ENCODE data around the gene KIAA0825.
A peak's percentile ranks its signal among the peaks of the same experiment; 100 is the strongest.

Gene KIAA0825, protein sequence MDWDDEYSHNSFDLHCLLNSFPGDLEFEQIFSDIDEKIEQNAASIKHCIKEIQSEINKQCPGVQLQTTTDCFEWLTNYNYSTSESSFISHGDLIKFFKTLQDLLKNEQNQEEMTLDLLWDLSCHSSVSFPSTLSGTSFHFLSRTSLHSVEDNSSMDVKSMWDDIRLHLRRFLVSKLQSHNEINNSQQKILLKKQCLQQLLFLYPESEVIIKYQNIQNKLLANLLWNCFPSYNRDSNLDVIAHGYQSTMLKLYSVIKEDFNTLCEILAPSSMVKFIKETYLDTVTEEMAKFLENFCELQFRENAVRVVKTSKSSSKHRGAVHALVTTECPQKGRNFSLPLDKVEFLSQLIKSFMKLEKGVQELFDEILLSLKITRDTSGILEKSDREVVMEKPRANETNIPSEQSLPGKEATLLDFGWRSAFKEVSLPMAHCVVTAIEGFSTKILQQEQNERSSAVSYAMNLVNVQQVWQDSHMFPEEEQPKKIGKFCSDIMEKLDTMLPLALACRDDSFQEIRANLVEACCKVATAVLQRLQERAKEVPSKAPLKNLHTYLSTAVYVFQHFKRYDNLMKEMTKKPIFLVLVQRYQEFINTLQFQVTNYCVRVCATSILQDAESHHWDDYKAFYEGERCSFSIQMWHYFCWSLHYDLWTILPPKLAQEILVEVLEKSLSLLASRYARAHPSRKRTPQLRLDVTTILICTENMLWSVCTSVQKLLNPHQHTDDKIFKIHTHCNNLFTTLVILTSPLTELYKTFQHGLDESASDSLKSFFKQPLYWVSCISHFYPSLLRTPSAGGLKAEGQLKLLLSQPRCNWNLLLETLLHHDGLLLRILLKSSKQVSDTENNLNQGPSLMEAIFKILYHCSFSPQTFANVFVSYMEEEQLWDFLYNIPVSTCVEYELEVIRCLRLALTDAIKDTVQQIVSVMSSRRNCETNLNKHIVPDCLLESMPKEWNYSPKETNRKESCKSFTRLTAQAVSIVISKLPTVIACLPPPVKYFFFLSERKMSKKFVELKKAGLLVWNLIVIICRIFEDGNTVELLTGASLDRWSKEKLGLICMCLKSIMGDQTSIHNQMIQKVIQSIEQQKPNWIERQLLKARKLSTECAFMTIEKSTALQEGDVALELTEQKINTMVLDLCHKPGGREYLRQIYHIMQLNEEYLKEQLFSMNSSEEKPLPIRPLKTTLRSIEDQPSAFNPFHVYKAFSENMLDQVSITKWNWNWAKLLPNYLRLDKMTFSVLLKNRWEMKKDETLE (N-terminal part only)

GRCh38 chr5:94618493-94619328 is at the start of gene KIAA0825, which contains the start of gene SLF1:
Gene KIAA0825, minus strand, starts transcription at chr5:94618604. Its CDS starts 81,478 bp downstream, at chr5:94537126.
Gene SLF1, plus strand, starts transcription at chr5:94618669. Its CDS starts 10,142 bp downstream, at chr5:94628811.
- in situ Hi-C loops (cut with HindIII; ENCODE audit: low pct_ligation_motif_present, low pct_unique_long_range_greater_than_20kb, low sequenced_read_pairs) = no loop called here
- peak; percentile 88 for DNase-seq

- in situ Hi-C loops (cut with HindIII; ENCODE audit: low pct_ligation_motif_present, low pct_unique_long_range_greater_than_20kb, low sequenced_read_pairs) = no loop called here
- no peak for DNase-seq
Observed at GRCh38 chr5:94667937-94668336, 49.5 kb upstream of the KIAA0825 start.

DNA sequence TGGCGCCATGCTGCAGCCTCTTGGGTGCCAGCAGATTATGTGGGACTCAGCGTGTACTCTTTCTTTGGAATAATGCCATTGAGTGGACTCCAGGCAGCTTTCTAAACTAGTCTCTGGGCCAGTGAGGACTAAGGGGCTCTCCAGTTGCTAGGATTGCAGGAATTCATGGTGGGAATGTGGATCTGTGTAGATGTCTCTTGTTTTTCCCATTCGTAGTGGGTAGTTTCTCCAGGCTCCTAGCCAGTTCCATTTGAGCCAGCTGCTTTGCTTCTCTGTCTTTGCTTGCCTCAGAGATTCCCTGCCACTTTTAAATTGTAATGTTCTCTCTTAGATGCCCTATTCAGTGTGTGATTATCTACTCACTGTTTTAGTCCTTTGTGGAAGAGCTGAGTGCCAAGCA is 42.7 kb upstream of the KIAA0825 start:
- in situ Hi-C loops (cut with HindIII; ENCODE audit: low pct_ligation_motif_present, low pct_unique_long_range_greater_than_20kb, low sequenced_read_pairs) = no loop called here
- DNase-seq = no peak

- DNase-seq = no peak
- in situ Hi-C loops (cut with HindIII; ENCODE audit: low pct_ligation_motif_present, low pct_unique_long_range_greater_than_20kb, low sequenced_read_pairs) = no loop called here
Observed at GRCh38 chr5:94660506-94660905, 42.1 kb upstream of the KIAA0825 start.

DNA sequence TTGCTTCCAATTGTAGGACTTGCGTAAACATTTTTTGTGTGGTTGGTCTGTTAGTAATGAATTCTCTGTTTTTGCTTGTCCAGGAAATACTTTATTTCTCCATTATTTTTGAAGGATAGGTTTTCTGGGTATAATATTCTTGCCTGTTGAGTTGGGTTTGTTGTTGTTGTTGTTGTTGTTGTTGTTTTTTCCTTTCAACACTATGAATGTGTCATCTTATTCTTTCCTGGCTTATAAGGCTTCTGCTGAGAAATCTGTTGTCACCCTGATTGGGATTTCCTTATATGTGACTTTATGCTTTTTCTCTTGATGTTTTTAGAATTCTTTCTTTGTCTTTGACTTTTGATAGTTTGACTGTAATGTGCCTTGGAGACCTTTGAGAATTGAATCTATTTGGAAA is 39.9 kb upstream of the KIAA0825 start:
- in situ Hi-C loops (cut with HindIII; ENCODE audit: low pct_ligation_motif_present, low pct_unique_long_range_greater_than_20kb, low sequenced_read_pairs) = no loop called here
- DNase-seq = no peak

DNA sequence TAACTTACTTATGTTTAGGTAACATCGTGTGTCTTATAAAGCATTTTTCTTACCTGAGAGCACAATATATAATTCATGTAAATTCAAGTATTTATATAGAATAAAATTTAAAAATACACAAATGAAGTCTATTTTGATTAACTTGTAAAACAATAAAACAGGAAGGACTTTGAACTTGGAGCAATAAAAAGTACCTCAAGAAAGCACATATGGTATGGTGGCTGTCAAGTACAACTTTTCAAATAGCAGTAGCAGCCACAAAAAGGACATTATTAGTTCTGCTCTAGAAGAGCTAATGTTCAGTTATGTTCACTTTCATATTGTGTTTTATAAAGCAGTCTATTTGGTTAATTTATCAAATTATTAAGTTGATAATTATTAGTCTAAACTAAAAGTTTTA is 31.5 kb upstream of the KIAA0825 start:
- in situ Hi-C loops (cut with HindIII; ENCODE audit: low pct_ligation_motif_present, low pct_unique_long_range_greater_than_20kb, low sequenced_read_pairs) = no loop called here
- no peak for DNase-seq

DNA sequence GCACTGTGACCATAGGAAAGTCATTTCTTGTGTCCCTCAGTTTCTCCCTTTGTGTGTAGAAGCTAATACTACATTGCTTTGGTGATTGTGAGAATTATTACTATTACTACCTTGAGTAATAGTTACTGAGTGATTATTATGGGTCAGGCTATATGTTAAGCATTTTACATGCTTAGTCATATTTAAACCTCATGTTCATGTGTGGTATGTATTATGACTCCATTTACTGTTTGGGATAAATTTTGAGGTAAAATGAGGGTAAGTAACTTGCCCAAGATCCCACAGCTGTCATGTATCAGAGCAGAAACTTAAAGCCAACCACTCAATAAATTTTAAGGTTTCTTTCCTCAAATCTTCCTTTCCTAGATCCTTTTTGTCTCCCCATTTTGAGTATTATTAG is 28.4 kb upstream of the KIAA0825 start:
- in situ Hi-C loops (cut with HindIII; ENCODE audit: low pct_ligation_motif_present, low pct_unique_long_range_greater_than_20kb, low sequenced_read_pairs) = no loop called here
- DNase-seq = no peak

GRCh38 chr5:94645053-94645452 is 26.6 kb upstream of the KIAA0825 start:
- DNase-seq = no peak
- in situ Hi-C loops (cut with HindIII; ENCODE audit: low pct_ligation_motif_present, low pct_unique_long_range_greater_than_20kb, low sequenced_read_pairs) = no loop called here

DNA sequence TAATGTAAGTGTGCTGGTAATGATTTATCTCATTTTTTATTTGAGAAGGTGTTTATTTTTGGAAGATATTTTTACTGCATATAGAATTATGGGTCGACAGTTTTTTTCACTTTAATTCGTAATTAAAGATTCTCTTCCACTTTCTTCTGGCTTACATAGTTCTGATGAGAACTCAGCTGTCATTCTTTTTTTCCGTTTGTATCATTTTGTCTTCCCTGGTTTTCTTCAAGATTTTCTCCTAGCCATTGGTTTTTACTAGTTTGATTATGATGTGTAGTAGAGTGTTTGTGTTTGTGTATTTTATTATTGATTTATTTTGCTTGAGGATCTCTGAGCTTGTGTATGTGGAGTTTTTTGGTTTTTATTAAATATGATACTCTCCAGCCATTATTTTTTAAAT is 21.8 kb upstream of the KIAA0825 start:
- DNase-seq = no peak
- in situ Hi-C loops (cut with HindIII; ENCODE audit: low pct_ligation_motif_present, low pct_unique_long_range_greater_than_20kb, low sequenced_read_pairs) = no loop called here

DNA sequence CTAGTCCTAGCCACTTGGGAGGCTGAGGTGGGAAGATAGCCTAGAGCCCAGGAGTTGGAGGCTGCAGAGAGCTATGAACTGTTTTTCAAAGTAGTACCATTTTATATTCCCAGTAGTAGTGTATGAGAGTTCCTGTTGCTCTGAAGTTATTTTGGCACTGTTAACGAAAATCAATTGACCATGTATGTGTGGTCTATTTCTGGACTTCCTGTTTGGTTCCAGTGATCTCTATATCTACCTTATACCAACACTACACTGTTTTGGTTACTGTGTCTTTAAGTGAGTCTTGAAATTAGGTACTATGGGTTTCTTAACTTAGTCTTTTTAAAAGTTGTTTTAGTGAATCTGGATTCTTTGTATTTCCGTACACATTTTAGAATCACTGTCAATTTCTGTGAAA is 13.6 kb upstream of the KIAA0825 start:
- DNase-seq = no peak
- in situ Hi-C loops (cut with HindIII; ENCODE audit: low pct_ligation_motif_present, low pct_unique_long_range_greater_than_20kb, low sequenced_read_pairs) = no loop called here

- in situ Hi-C loops (cut with HindIII; ENCODE audit: low pct_ligation_motif_present, low pct_unique_long_range_greater_than_20kb, low sequenced_read_pairs) = no loop called here
- no peak for DNase-seq
Observed at GRCh38 chr5:94627191-94627590, 8.8 kb upstream of the KIAA0825 start.

GRCh38 chr5:94623877-94624276 is 5.5 kb upstream of the KIAA0825 start:
- DNase-seq = no peak
- in situ Hi-C loops (cut with HindIII; ENCODE audit: low pct_ligation_motif_present, low pct_unique_long_range_greater_than_20kb, low sequenced_read_pairs) = no loop called here

DNA sequence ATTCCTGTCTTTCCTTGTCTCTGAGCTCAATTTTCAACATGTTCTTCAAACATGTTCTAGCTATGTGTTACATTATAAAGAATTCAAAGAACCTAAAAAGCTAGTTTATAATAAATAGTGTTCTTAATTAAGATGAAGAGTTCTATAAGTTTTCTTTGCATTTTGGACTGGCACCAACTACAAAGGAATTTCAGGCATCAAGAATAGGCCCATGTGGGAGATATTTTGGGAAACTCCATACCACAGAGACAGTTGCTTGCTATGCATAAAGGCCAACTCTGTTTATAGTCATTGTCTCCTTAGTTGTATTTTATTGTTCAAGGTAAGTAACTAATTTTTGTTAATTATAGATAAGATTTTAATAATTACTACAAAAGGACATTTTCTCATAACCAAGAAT is 4.6 kb upstream of the KIAA0825 start:
- in situ Hi-C loops (cut with HindIII; ENCODE audit: low pct_ligation_motif_present, low pct_unique_long_range_greater_than_20kb, low sequenced_read_pairs) = no loop called here
- peak; percentile 15 for DNase-seq

- in situ Hi-C loops (cut with HindIII; ENCODE audit: low pct_ligation_motif_present, low pct_unique_long_range_greater_than_20kb, low sequenced_read_pairs) = no loop called here
- no peak for DNase-seq
Observed at GRCh38 chr5:94621763-94622162, 3.4 kb upstream of the KIAA0825 start.

- in situ Hi-C loops (cut with HindIII; ENCODE audit: low pct_ligation_motif_present, low pct_unique_long_range_greater_than_20kb, low sequenced_read_pairs) = no loop called here
- no peak for DNase-seq
Observed at GRCh38 chr5:94620256-94620655, 1.9 kb upstream of the KIAA0825 start.

GRCh38 chr5:94618029-94618492 is 343 bp downstream of the KIAA0825 start:
- peak; percentile 75 for DNase-seq
- in situ Hi-C loops (cut with HindIII; ENCODE audit: low pct_ligation_motif_present, low pct_unique_long_range_greater_than_20kb, low sequenced_read_pairs) = no loop called here

- DNase-seq = no peak
- in situ Hi-C loops (cut with HindIII; ENCODE audit: low pct_ligation_motif_present, low pct_unique_long_range_greater_than_20kb, low sequenced_read_pairs) = no loop called here
Observed at GRCh38 chr5:94615862-94616261, 2.5 kb downstream of the KIAA0825 start.

Measured in ACHN (cell line).